HG03045 (cell line): ENCODE data around the gene GNA12.
A peak's percentile ranks its signal among the peaks of the same experiment; 100 is the strongest.

ENCODE experiments used
- ATAC-seq: cut with Tn5 transposase; IDR thresholded peaks from one replicate; pipeline ENCODE4 v1.9.1; 2021; ENCODE audit warnings: mild to moderate bottlenecking, moderate library complexity; ENCODE audit not compliant: unreplicated experiment

GNA12 gene, protein sequence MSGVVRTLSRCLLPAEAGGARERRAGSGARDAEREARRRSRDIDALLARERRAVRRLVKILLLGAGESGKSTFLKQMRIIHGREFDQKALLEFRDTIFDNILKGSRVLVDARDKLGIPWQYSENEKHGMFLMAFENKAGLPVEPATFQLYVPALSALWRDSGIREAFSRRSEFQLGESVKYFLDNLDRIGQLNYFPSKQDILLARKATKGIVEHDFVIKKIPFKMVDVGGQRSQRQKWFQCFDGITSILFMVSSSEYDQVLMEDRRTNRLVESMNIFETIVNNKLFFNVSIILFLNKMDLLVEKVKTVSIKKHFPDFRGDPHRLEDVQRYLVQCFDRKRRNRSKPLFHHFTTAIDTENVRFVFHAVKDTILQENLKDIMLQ

DNA sequence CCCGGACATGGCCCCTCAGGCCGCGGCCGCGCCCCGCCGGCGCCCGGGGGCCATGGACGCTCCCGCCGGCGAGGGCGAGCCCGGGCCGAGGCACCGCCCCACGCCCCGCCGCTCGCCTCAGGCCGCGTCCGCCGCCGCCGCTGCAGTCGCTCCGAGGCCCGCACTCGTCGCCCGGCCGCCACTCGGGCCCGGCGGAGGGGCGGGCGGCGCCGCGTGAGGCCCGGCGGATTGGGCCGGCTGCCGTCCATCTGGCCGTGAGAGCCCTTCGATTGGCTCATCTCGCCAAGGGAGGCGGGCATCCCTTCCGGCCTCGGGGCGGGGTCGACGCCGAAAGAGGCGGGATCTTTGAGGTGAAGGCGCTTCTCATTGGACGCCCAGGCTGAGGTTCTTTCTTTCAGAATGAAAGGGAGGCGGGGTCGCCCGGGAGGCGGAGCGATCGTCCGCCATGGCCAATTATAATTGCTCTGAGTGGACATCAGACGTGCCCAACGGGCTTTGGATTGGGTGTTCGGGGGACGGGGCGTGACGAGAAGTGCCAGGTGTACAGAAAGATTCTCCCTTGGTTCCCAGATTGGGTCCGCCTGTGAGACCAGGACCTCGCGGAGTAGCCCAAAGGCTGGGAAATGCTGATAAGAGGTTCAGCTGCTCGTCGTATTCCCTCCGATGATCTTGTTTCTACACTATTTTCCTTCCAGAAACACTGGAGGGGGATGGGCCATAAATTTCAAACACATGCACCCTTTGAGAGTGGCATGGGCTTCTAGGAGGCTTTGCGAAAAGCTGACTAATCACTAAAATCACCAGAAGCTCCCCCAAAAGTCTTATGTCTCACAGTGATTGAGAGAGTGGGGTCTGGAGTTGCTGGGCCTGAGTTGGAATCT, at the start of gene GNA12:
GNA12 (minus strand) TSS at position 156 of the 881 bp plus-strand sequence; CDS start at position 9, 147 bp downstream.
- ATAC-seq = peak; percentile 91

- no peak for ATAC-seq
Measured at GRCh38 chr7:2893411-2893861, 49.3 kb upstream of the GNA12 start.

GRCh38 chr7:2892549-2892948, 48.4 kb upstream of the GNA12 start:
- no peak for ATAC-seq

- ATAC-seq = no peak
Measured at GRCh38 chr7:2887816-2888215, 43.7 kb upstream of the GNA12 start.

DNA sequence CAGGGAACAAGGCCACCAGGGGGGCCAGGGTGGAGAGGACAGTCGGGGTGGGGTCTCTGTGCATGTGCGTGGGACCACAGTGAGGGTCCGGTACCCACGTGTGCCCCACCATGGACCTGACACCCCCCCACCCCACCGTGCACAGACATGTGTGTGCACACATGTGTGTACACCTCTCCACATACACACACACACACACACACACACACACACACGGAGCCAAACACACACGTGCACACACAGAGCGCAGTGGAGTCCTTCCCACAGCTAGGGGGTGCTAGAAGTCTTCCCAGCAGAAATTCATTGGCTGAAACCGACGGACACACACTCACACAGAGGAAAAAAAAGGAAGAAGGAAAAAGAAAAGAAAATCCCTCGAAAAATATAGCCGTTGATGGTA, 42.8 kb upstream of the GNA12 start:
- no peak for ATAC-seq

DNA sequence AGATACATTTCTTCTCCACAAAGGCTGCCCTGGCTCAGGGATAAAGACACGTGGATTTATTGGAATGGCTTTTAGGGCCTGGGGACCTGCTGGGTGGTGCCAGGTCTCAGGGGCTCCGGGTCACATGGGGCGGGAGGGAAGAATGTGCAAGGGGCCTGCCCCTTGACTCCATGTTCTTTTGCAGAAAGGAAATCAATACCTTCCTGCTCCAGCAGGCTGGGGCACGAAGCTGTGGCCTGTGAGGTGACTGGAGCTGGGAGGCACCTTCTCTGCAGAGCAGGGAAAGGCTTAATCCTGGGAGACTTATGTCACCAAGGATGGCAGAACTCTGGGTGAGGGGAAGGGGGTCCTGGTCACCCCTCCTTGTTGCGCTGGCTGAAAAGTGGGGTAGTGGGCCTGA, 42.3 kb upstream of the GNA12 start:
- ATAC-seq = no peak

DNA sequence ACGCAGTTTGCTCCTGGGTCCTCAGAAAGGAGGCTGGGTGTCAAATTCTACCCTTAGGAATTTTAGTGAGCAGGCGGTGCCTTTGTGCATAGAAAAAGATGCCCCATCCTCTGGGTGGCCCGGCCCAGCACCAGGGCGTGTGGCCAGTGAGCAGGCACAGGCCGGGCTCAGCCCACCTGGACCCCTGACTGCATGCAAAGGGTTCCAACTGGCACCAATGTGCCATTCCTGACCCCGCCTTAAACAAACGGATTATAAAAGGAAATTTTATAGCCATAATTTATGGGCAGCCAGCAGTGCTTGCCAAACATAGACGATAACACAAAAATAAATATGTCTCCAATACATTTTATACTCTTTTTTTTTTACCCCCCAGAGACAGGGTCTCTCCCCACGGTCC, 40.1 kb upstream of the GNA12 start:
- ATAC-seq = no peak

GRCh38 chr7:2883101-2883500, 39.0 kb upstream of the GNA12 start:
- no peak for ATAC-seq

DNA sequence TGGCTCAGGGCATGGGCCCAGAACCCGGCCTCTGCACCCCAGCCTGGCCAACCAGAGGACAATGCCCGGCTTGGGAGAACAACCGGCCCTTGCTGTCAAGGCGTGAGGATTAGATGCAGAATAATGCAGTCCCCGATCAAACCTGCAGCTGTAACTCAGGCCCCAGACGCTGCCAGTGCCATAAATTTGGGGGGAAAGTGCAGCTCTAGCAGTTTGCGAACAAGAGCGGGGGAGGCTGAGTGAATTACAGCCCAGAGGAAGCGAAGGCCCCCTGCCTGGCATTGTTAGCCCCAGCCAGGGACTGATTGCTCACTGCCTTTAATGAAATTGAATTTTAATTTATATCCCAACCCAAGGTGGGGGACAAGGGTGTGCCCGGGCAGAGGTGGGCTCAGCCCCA, 38.0 kb upstream of the GNA12 start:
- no peak for ATAC-seq

GRCh38 chr7:2880874-2881533, 36.9 kb upstream of the GNA12 start:
- ATAC-seq = no peak

GRCh38 chr7:2880051-2880450, 35.9 kb upstream of the GNA12 start:
- ATAC-seq = no peak

GRCh38 chr7:2879354-2879753, 35.2 kb upstream of the GNA12 start:
- no peak for ATAC-seq

- ATAC-seq = no peak
Measured at GRCh38 chr7:2878306-2878705, 34.2 kb upstream of the GNA12 start.

- no peak for ATAC-seq
Measured at GRCh38 chr7:2876031-2876731, 32.1 kb upstream of the GNA12 start.

DNA sequence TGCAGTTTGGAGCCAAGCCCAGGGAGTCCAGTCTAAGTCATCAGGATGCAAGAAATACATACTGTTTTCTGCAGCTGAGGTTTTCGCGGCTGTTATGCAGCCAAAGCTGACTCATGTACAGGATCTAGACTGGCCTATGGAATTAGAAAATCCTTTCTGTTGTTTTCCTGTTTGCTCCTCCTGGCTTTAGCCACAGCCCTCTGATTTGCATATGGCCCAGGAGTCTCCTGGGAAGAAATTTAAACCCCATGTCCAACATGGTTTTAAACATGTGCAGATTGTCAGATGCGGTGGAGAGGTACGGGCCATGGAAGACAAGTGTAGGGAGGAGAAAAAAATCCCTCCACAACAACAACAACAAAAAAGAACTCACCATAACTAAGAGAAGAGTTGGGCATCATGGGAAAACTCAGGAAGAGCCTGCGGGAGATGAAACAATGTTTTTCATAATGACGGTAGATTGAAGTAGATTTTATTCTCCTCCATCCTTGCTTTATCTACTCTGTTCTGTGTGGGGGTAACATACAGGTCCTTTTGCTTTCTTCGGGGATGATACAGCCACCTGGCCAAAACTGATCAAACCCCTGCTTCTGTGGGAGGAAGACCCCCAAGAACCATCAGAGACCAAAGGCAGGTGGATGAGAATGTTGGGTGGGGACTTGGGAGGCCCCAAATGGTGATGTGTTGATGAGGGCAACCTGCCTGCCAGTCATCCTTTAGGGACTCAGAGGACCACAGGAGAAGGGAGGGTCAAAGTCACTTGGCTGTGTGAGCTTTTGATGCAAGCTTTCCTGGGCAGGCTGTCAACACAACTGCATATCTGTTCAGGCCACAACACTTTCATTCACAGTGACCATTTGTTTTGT, 29.8 kb upstream of the GNA12 start:
- no peak for ATAC-seq

- ATAC-seq = no peak
Measured at GRCh38 chr7:2873146-2873545, 29.0 kb upstream of the GNA12 start.

DNA sequence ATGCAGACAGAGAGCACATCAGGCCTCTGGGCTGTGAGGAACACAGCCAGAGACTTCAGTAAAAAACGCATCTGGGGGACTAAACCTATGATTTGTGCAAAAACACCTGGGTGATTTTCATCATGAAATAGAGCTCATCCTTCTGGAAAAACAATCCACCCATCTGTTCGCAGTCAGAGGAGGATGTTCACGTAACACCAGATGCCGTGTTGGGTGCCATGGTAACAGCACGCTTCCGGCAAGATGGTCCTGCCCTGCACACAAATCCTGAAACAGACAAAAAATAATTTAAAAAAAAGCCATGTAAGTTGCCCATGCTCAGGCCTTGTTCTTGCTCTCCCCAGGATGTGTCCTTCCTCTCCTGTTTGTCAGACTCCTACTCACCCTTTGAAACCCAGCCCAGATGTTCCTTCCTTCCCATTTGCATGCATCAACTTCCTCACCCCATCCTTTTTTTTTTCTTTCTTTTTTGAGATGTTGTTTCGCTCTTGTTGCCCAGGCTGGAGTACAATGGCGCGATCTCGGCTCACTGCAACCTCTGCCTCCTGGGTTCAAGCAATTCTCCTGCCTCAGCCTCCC, 28.3 kb upstream of the GNA12 start:
- ATAC-seq = no peak

GRCh38 chr7:2870471-2870931, 26.4 kb upstream of the GNA12 start:
- no peak for ATAC-seq

GRCh38 chr7:2869981-2870380, 25.9 kb upstream of the GNA12 start:
- no peak for ATAC-seq
